HEK293T (cell line): ENCODE measurements around the gene NDUFAF5.

Experiments used
- ARNT ChIP-seq: fragments of 450-650 bp; IDR thresholded peaks from 2 replicates; pipeline ENCODE4 v1.6.1; 2017; ENCODE audit warnings: mild to moderate bottlenecking
- BHLHE40 ChIP-seq: fragments of 450-650 bp; IDR thresholded peaks from 2 replicates; pipeline ENCODE4 v1.6.1; 2016; ENCODE audit warnings: mild to moderate bottlenecking, moderate library complexity, borderline replicate concordance
- ELF4 ChIP-seq: fragments of 450-650 bp; IDR thresholded peaks from 2 replicates; pipeline ENCODE4 v1.6.1; 2017; ENCODE audit warnings: antibody characterized with exemption
- FOXM1 ChIP-seq: fragments of 450-650 bp; IDR thresholded peaks from 2 replicates; pipeline ENCODE4 v1.6.1; 2017; ENCODE audit warnings: mild to moderate bottlenecking, borderline replicate concordance
- LEF1 ChIP-seq: fragments of 450-650 bp; IDR thresholded peaks from 2 replicates; pipeline ENCODE4 v1.6.1; 2017; ENCODE audit warnings: mild to moderate bottlenecking, borderline replicate concordance
- PKNOX1 ChIP-seq: fragments of 450-650 bp; IDR thresholded peaks from 2 replicates; pipeline ENCODE4 v1.6.1; 2016
- SP1 ChIP-seq: fragments of 450-650 bp; IDR thresholded peaks from 2 replicates; pipeline ENCODE4 v1.6.1; 2017
- TARDBP ChIP-seq: fragments of 450-650 bp; IDR thresholded peaks from 2 replicates; pipeline ENCODE4 v1.6.1; 2016

GRCh38 chr20:13868331-13868730, 83.5 kb downstream of the NDUFAF5 start:
- TF ChIP-seq TARDBP (no peak), SP1 (no peak), ARNT (no peak), ELF4 (no peak), LEF1 (no peak), BHLHE40 (no peak), FOXM1 (no peak), PKNOX1 (no peak)
